Liver (tissue), 3 donors: Measurements from ENCODE around the gene MKKS.

Source experiments
- CTCF ChIP-seq: fragments of 150-350 bp; IDR thresholded peaks from 2 replicates; pipeline ENCODE4 v1.5.1; 2017; ENCODE audit warnings: improper control_type of control experiment, low read depth, low read length; ENCODE audit not compliant: missing input control
- JUND ChIP-seq, 2 donors: IDR thresholded peaks; 2 replicates each; pipeline ENCODE4 v1.6.1; 2016; ENCODE audit warnings: antibody characterized with exemption in 2 of 2
- NR2F2 ChIP-seq: IDR thresholded peaks from 2 replicates; pipeline ENCODE4 v1.6.1; 2016; ENCODE audit warnings: antibody characterized with exemption
- TAF1 ChIP-seq: conservative IDR thresholded peaks from 2 replicates; pipeline ENCODE4 v1.6.1; 2016; ENCODE audit warnings: antibody characterized with exemption, mild to moderate bottlenecking
- donor health status: healthy.
- donor health status: healthy.

- no peak for TF ChIP-seq CTCF
- TF ChIP-seq TAF1 = no peak
- TF ChIP-seq NR2F2 = no peak
- no peak for TF ChIP-seq JUND (IDR thresholded peaks at IDR 0.05)
Observed at GRCh38 chr20:10476319-10476724, 42.3 kb upstream of the MKKS start.
